PC-9 (cell line): ENCODE measurements around the gene LRRC19. TPM values are rescaled to one million over a fixed set of nuclear protein-coding genes. Genes with fewer than 3 reads are reported as not detected.

Source experiments
- total RNA-seq: library from RNA; stranded (reverse); gene quantifications from 2 replicates; pipeline ENCODE4 v1.2.3, GENCODE V29; 2021

The LRRC19 gene
- total RNA-seq, 1 experiment from 2014 or later = not detected

Other genes with a start within 250 kb of the LRRC19 start
- 12.1 and 14.0 TPM in 2 replicates for gene CAAP1, start 112.9 kb downstream of the LRRC19 start, total RNA-seq
- 19.7 and 23.3 TPM in 2 replicates for gene PLAA, start 58.4 kb downstream of the LRRC19 start, total RNA-seq
- gene IFT74, start 49.3 kb downstream of the LRRC19 start, total RNA-seq = 14.6 and 17.8 TPM in 2 replicates
- not detected in 2 replicates for gene TEK, start 103.6 kb upstream of the LRRC19 start, total RNA-seq